SK-N-MC (cell line): Measurements from ENCODE around the gene HDAC4.

Experiments used
- DNase-seq: peaks from one replicate; pipeline ENCODE4 v3.0.0-alpha.2; 2011; ENCODE audit warnings: low read depth, low spot score
- H3K27ac ChIP-seq: fragments of 200-600 bp; sonication (generic); 2 replicates; pipeline ENCODE4 v1.5.1; 2016; ENCODE audit warnings: mixed run types
- H3K36me3 ChIP-seq: fragments of 200-600 bp; sonication (generic); 2 replicates; pipeline ENCODE4 v1.6.1; 2017; ENCODE audit warnings: antibody characterized with exemption, low read length, mixed read lengths; ENCODE audit not compliant: insufficient read depth
- H3K4me3 ChIP-seq: fragments of 200-600 bp; sonication (generic); 2 replicates; pipeline ENCODE4 v1.5.1; 2016
- H3K9ac ChIP-seq: fragments of 200-600 bp; sonication (generic); 2 replicates; pipeline ENCODE4 v1.8.0; 2017; ENCODE audit warnings: mixed run types, mixed read lengths; ENCODE audit not compliant: insufficient read length
- H3K9me3 ChIP-seq: fragments of 200-600 bp; sonication (generic); 2 replicates; pipeline ENCODE4 v1.6.1; 2017; ENCODE audit warnings: low read depth, mild to moderate bottlenecking, antibody characterized with exemption, low read length, moderate library complexity, mixed read lengths
- EZH2 ChIP-seq: fragments of 200-600 bp; sonication (generic); IDR thresholded peaks from one replicate; pipeline ENCODE4 v1.6.1; 2017; ENCODE audit warnings: antibody characterized with exemption
- FOXP2 ChIP-seq: optimal IDR thresholded peaks from 2 replicates; pipeline ENCODE3; 2011; ENCODE audit warnings: mild to moderate bottlenecking, moderate library complexity; ENCODE audit not compliant: insufficient read depth; ENCODE audit errors: extremely low read length, control extremely low read depth
- POLR2AphosphoS5 ChIP-seq: IDR thresholded peaks from 2 replicates; pipeline ENCODE4 v1.6.1; 2012; ENCODE audit warnings: mild to moderate bottlenecking, low read depth, low read length, borderline replicate concordance

Gene HDAC4

GRCh38 chr2:239235311-239235710 is 165.5 kb downstream of the HDAC4 start:
- no peaks in the 10 kb centered on the region for H3K9me3 ChIP-seq
- DNase-seq: no peak
- TF ChIP-seq POLR2AphosphoS5 (no peak), FOXP2 (no peak), EZH2 (no peak)
- H3K27ac ChIP-seq: no peak overlapping the region
- no peak overlapping the region for H3K4me3 ChIP-seq
- H3K36me3 ChIP-seq: no peaks in the 10 kb centered on the region
- H3K9ac ChIP-seq: no peak overlapping the region

GRCh38 chr2:239234191-239235175 is 166.3 kb downstream of the HDAC4 start:
- TF ChIP-seq FOXP2 (no peak), EZH2 (no peak), POLR2AphosphoS5 (no peak)
- H3K9me3 ChIP-seq: no peaks in the 10 kb centered on the region
- no peak overlapping the region for H3K27ac ChIP-seq
- H3K36me3 ChIP-seq: no peaks in the 10 kb centered on the region
- no peak for DNase-seq
- no peak overlapping the region for H3K4me3 ChIP-seq
- H3K9ac ChIP-seq: no peak overlapping the region

GRCh38 chr2:239233576-239233975 is 167.2 kb downstream of the HDAC4 start:
- Histone ChIP-seq H3K27ac (no peak overlapping the region), H3K4me3 (no peak overlapping the region), H3K9me3 (no peaks in the 10 kb centered on the region), H3K36me3 (no peaks in the 10 kb centered on the region), H3K9ac (no peak overlapping the region)
- TF ChIP-seq EZH2 (no peak), POLR2AphosphoS5 (no peak), FOXP2 (no peak)
- DNase-seq: no peak

GRCh38 chr2:239232195-239232578 is 168.6 kb downstream of the HDAC4 start:
- no peaks in the 10 kb centered on the region for H3K9me3 ChIP-seq
- TF ChIP-seq POLR2AphosphoS5 (no peak), EZH2 (no peak), FOXP2 (no peak)
- no peak overlapping the region for H3K9ac ChIP-seq
- no peaks in the 10 kb centered on the region for H3K36me3 ChIP-seq
- H3K27ac ChIP-seq: peak overlapping the region; percentile 50; the same call in 1 of the 2 replicates
- DNase-seq: no peak
- H3K4me3 ChIP-seq: peak overlapping the region; percentile 28

GRCh38 chr2:239231231-239232194 is 169.3 kb downstream of the HDAC4 start:
- Histone ChIP-seq H3K27ac (peak overlapping the region; percentile 88), H3K4me3 (peak overlapping the region; percentile 28), H3K36me3 (no peaks in the 10 kb centered on the region), H3K9me3 (no peaks in the 10 kb centered on the region), H3K9ac (no peak overlapping the region)
- TF ChIP-seq POLR2AphosphoS5: no peak
- no peak for TF ChIP-seq FOXP2
- TF ChIP-seq EZH2: no peak
- DNase-seq: no peak

- no peaks in the 10 kb centered on the region for H3K9me3 ChIP-seq
- no peak overlapping the region for H3K9ac ChIP-seq
- DNase-seq: no peak
- H3K36me3 ChIP-seq: no peaks in the 10 kb centered on the region
- peak overlapping the region; percentile 88 for H3K27ac ChIP-seq
- TF ChIP-seq EZH2 (no peak), FOXP2 (no peak), POLR2AphosphoS5 (no peak)
- peak overlapping the region; percentile 5 for H3K4me3 ChIP-seq
These were observed 170.3 kb downstream of the HDAC4 start for GRCh38 chr2:239230318-239231052.

- DNase-seq: no peak
- Histone ChIP-seq H3K27ac (peak overlapping the region; percentile 88), H3K9me3 (no peaks in the 10 kb centered on the region), H3K36me3 (no peaks in the 10 kb centered on the region), H3K9ac (peak overlapping the region; percentile 12), H3K4me3 (no peak overlapping the region)
- TF ChIP-seq POLR2AphosphoS5: no peak
These were observed 171.1 kb downstream of the HDAC4 start for GRCh38 chr2:239229545-239230279.
